Germinal center (tissue), 1 donor: ENCODE data around the gene SEC31A.
A peak's percentile ranks its signal among the peaks of the same experiment; 100 is the strongest.
"Not testable (repeated sequence)": the region's sequence is repeated elsewhere in the genome, so short reads cannot be mapped to it uniquely, and the experiment has no call there.

Experiments used
- DNase-seq: peaks from one replicate; pipeline ENCODE4 v3.0.0; 2012; ENCODE audit warnings: mixed read lengths, low spot score

SEC31A gene

GRCh38 chr4:82890901-82891706 is at the start of gene SEC31A:
Gene SEC31A (minus strand): TSS chr4:82891153. CDS start chr4:82881936, 9,217 bp downstream.
- peak; percentile 93 for DNase-seq

- no peak for DNase-seq
Observed at GRCh38 chr4:82939414-82939813, 48.5 kb upstream of the SEC31A start.

- no peak for DNase-seq
Observed at GRCh38 chr4:82934441-82934840, 43.5 kb upstream of the SEC31A start.

GRCh38 chr4:82930848-82931755 is 40.1 kb upstream of the SEC31A start:
- no peak for DNase-seq

- no peak for DNase-seq
Observed at GRCh38 chr4:82921795-82922194, 30.8 kb upstream of the SEC31A start.

- DNase-seq = no peak
Observed at GRCh38 chr4:82919386-82919785, 28.4 kb upstream of the SEC31A start.

GRCh38 chr4:82918091-82918490 is 27.1 kb upstream of the SEC31A start:
- DNase-seq = no peak

- DNase-seq = not testable (repeated sequence)
Observed at GRCh38 chr4:82913968-82914367, 23.0 kb upstream of the SEC31A start.

- DNase-seq = no peak
Observed at GRCh38 chr4:82913305-82913704, 22.4 kb upstream of the SEC31A start.

- DNase-seq = no peak
Observed at GRCh38 chr4:82909326-82909725, 18.4 kb upstream of the SEC31A start.

- DNase-seq = peak; percentile 13
Observed at GRCh38 chr4:82906469-82906868, 15.5 kb upstream of the SEC31A start.

- DNase-seq = no peak
Observed at GRCh38 chr4:82905205-82905604, 14.3 kb upstream of the SEC31A start.

GRCh38 chr4:82903737-82904136 is 12.8 kb upstream of the SEC31A start:
- DNase-seq = no peak

- no peak for DNase-seq
Observed at GRCh38 chr4:82901183-82901718, 10.3 kb upstream of the SEC31A start.

- peak; percentile 96 for DNase-seq
Observed at GRCh38 chr4:82900411-82901182, 9.6 kb upstream of the SEC31A start, which contains the start of gene THAP9. Gene THAP9 (plus strand): TSS chr4:82900735. CDS start chr4:82900803, 68 bp downstream.

- DNase-seq = peak; percentile 18
Observed at GRCh38 chr4:82900066-82900410, 9.1 kb upstream of the SEC31A start.

GRCh38 chr4:82899374-82900065 is 8.6 kb upstream of the SEC31A start:
- DNase-seq = peak; percentile 21

GRCh38 chr4:82898322-82899243 is 7.6 kb upstream of the SEC31A start:
- no peak for DNase-seq

GRCh38 chr4:82896755-82897154 is 5.8 kb upstream of the SEC31A start:
- DNase-seq = no peak

GRCh38 chr4:82893942-82894341 is 3.0 kb upstream of the SEC31A start:
- no peak for DNase-seq
